Ovary (tissue), 3 donors: ENCODE data around the gene SLC25A47.

Experiments
- CTCF ChIP-seq, 3 donors: fragments of 450-650 bp in 2 of 3; fragments of 200-600 bp in 1 of 3; IDR thresholded peaks; one replicate each; pipeline versions ENCODE4 v1.5.1 to v1.8.0; 2016 to 2022; ENCODE audit warnings: antibody characterized with exemption in 3 of 3, mild to moderate bottlenecking in 1 of 3
- EP300 ChIP-seq: sonication (generic); formaldehyde crosslinking; IDR thresholded peaks from one replicate; pipeline ENCODE4 v1.6.1; 2017; ENCODE audit warnings: antibody characterized with exemption
- POLR2A ChIP-seq: fragments of 450-650 bp; IDR thresholded peaks from one replicate; pipeline ENCODE4 v1.6.1; 2017; ENCODE audit warnings: antibody characterized with exemption, mild to moderate bottlenecking, moderate library complexity
- donor health status: DM: no; HTN: no; CAD: no.

- TF ChIP-seq CTCF (IDR thresholded peaks at IDR 0.05) (no peak), EP300 (no peak), POLR2A (no peak)
Measured at GRCh38 chr14:100363053-100363452, 39.9 kb downstream of the SLC25A47 start.
